GM12873 (cell line): Measurements from ENCODE around the gene DST.

Source experiments
- TF ChIP-seq, protein P1 (sequence below): IDR thresholded peaks from 2 replicates; pipeline ENCODE4 v1.5.1; 2012; ENCODE audit warnings: low read depth, mild to moderate bottlenecking, moderate library complexity, low read length, control low read depth; ENCODE audit not compliant: insufficient read depth; ENCODE audit errors: missing control alignments

DST gene

DNA sequence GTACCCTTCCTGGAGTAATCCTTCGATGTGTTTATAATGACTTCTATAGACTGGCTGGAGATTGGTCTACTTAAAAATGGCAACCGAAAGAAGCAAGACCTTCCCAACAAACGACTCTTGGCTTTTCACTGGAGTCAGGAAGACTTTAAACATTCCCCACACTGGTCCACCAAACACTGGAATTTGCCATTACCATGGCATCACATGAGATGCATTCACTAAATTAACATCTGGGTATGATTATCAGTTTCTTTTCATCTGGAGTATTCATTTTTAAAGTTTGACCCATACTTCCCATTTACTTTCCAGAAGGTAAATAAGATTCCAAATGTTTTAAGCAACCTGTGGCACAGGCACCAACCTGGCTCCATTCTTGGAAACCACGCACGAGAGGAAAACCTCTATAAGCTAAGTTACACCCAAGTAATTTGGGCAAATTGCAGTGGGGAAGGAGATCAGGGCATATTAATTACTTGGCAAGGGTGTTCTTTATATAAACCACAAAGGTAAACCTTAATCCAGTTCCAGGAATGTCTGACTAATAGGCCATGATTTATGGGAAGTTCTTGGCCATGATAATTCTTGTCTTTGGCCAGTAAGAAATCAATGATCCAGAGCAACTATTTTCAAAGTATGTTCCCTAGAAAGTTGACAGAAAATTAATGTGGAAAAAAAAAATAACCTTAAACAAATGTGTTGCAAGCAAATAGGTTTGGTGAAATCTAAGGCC is 205.4 kb downstream of the DST start:
- TF ChIP-seq, protein P1, sequence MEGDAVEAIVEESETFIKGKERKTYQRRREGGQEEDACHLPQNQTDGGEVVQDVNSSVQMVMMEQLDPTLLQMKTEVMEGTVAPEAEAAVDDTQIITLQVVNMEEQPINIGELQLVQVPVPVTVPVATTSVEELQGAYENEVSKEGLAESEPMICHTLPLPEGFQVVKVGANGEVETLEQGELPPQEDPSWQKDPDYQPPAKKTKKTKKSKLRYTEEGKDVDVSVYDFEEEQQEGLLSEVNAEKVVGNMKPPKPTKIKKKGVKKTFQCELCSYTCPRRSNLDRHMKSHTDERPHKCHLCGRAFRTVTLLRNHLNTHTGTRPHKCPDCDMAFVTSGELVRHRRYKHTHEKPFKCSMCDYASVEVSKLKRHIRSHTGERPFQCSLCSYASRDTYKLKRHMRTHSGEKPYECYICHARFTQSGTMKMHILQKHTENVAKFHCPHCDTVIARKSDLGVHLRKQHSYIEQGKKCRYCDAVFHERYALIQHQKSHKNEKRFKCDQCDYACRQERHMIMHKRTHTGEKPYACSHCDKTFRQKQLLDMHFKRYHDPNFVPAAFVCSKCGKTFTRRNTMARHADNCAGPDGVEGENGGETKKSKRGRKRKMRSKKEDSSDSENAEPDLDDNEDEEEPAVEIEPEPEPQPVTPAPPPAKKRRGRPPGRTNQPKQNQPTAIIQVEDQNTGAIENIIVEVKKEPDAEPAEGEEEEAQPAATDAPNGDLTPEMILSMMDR = no peak

DNA sequence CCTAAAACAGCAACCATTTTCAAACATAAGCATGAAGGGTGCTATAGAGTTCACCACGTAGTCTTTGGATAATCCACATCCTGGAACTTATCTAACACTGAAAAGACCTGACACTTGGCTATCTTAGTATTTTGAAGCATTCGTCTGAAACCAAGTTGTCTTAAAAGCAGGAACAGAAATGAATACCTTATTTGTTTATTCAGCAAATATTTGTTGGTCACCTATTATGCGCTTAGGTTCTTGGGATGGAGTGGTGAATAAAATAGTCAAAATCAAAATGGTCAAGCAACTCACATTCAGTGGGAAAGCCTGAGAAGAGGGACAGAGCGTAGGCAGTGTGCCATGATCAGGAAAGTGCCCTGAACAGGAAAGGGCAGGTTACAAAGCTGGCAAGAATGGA is 206.9 kb downstream of the DST start:
- TF ChIP-seq, protein P1 = no peak

DNA sequence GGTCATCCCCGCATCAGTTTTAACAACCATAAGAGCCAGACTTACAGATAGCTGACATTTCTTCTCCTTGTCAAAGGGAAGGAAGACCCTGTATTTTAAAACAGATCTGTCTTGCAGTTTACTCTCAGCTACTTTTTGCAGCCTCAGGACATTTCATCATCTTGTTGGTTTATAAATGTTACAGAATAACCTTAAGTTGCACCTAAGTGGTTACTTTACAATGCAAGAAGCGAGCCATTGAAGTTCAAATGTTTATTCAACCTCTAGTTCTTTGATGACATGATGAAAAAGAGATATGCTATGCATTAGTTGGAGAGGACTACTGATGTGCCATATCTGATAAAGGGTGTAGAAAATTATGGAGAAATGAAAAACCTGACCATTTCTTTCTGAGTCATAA is 207.4 kb downstream of the DST start:
- TF ChIP-seq, protein P1 = no peak

DNA sequence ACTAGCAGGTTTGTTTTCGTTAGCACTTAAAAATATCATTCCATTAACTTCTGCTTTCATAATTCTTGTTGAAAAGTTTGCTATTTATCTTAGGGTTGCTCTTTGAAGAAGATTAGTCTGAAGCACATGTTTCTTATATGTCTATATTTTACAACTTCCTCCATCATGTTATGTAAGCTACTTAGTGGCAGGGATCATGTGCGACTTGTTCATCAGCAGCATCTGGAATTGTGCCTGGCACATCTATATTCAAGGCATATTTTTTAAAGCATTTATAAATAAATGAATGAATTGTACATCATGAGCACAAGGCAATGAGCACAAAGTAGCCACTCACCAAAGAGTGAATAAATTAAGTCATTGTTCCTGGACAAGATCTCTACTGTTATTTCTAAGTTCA is 208.1 kb downstream of the DST start:
- TF ChIP-seq, protein P1 = no peak

DNA sequence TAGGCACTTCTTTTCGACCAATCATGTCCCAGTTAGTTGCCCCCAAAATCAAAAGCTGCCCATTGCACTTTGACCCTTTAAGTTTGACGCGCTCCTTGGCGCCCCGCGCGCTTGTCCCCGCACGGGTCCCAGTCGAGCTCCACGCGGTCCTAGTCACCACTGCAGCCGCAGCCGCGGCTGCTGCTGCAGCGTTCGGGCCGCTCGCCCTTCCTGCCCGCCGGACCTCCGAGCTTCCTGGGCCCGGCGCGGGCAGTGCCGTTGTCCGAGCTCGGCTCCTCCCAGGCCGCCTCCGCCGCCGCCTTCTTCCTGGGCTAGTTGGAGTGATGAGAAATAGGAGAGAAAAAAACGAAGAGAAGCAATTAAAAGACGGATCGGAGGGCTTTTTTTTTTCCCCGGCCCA is 209.6 kb downstream of the DST start:
- TF ChIP-seq, protein P1 = no peak

DNA sequence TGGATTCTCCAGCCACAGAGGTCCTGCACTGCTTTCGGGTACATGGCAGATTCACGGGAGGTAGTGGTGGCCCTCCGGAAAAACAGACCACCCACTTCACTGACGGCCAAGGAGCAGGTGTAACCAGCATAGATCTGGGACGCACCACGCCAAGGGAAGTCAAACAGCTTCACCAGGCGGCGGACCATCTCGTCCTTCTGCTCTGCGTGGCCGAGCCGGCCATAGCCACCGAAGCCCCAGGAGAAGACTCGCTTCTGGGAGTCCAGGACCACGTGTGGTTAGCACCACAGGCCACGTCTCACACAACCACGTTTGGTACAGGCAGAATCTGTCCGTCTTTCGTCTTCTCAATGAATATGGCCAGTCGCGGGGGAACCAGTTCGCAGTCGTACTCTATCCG is 210.5 kb downstream of the DST start:
- TF ChIP-seq, protein P1 = no peak

DNA sequence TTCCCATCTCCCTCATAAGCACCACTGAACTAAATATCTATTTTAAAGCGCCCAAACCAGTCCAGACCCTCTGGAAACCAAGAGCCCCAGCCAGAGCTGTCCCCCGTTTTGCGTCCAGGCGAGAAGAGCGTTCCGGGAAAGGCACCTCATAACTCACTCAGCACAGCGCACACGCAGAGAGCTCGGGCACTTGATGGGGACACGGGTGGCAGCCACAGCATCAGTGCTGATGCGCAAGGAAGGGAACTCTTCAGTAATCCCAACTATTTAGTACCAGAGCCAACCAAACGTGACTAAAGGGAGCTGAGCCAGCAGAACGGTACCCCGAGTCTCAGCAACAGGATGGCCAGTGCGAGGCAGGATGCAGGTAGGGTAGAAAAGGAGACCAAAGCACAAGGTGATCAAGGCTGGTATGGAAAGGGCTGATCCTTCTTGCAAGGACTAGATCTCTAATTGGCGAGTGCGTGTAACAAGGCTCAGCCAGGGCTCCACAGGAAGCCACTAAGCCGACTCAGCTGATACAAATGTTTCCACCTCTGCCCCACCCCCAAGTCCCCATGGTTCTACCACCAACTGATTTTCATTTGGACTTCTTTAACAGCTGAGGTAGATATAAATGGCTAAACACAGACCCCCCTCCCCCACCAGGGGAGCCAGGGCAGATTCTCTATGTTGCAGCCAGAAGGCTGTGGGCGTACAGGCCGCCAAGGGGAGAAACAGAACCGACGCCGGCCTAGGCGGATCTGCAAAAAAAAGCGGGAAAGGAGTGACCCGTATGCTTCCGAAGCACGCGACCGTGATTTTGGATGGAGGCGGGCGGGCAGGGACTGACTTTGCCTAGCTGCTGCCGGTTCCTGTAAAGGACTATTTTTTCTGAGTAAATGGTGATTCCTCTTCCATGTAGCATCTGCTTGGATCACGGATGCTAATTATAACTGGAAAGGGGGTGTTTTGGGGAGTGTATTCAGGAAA is 211.8 kb downstream of the DST start:
- TF ChIP-seq, protein P1 = no peak
